Mucosa of descending colon (tissue), 3 donors: ENCODE results near the gene RAB3D. TPM values are rescaled to one million over a fixed set of nuclear protein-coding genes. Genes with fewer than 3 reads are reported as not detected.
"Not testable (repeated sequence)": the region's sequence is repeated elsewhere in the genome, so short reads cannot be mapped to it uniquely, and the experiment has no call there.

Experiments used
- ATAC-seq: fragments of 200-7000 bp; cut with Tn5 transposase; one replicate; pipeline ENCODE4 v1.9.1; 2020; ENCODE audit warnings: mild to moderate bottlenecking, moderate library complexity
- DNase-seq, 3 donors: peaks; one replicate each; pipeline ENCODE4 v3.0.0-alpha.2; 2020
- H3K36me3 ChIP-seq: fragments of 200-600 bp; one replicate; pipeline ENCODE4 v1.8.0; 2021; ENCODE audit warnings: low read depth, mild to moderate bottlenecking
- H3K4me1 ChIP-seq: fragments of 200-600 bp; one replicate; pipeline ENCODE4 v1.8.0; 2021; ENCODE audit warnings: low read depth, mild to moderate bottlenecking
- H3K4me3 ChIP-seq: fragments of 200-600 bp; one replicate; pipeline ENCODE4 v1.8.0; 2021; ENCODE audit warnings: mild to moderate bottlenecking
- H3K9me3 ChIP-seq: fragments of 200-600 bp; one replicate; pipeline ENCODE4 v1.8.0; 2021; ENCODE audit warnings: mild to moderate bottlenecking
- intact Hi-C, 2 donors: fragments of 100-400 bp; cut with DNase I in 1 of 2; cut with micrococcal nuclease in 1 of 2; formaldehyde crosslinking; loops; one replicate each; pipeline versions ENCODE4 v1.11.0 to v1.11.1; 2022; cut with DNase I, micrococcal nuclease
- total RNA-seq, 3 donors: library from RNA; stranded (reverse); fragmentation: NEBNext Ultra II Directional in 2 of 3; extraction: Animal tissue kit (Norgen Biotek cat#: 25700) in 2 of 3; gene quantifications; one replicate each; pipeline versions ENCODE4 v1.2.1 to v1.2.4, GENCODE V29; 2021 to 2023
- TF ChIP-seq, protein P1 (sequence below): fragments of 200-600 bp; IDR thresholded peaks from one replicate; pipeline ENCODE4 v1.8.0; 2022; ENCODE audit warnings: antibody characterized with exemption, mild to moderate bottlenecking
- donor health status: DM: no; HTN: no; CAD: no; lungs with moderate emphysema.
- donor health status: DM: no; HTN: no; CAD: no.
- donor health status: DM: no; HTN: yes; CAD: no.

RAB3D gene
- total RNA-seq, 3 donors from 2014 or later, result 21.0 to 34.9 (median 33.9) TPM

DNA sequence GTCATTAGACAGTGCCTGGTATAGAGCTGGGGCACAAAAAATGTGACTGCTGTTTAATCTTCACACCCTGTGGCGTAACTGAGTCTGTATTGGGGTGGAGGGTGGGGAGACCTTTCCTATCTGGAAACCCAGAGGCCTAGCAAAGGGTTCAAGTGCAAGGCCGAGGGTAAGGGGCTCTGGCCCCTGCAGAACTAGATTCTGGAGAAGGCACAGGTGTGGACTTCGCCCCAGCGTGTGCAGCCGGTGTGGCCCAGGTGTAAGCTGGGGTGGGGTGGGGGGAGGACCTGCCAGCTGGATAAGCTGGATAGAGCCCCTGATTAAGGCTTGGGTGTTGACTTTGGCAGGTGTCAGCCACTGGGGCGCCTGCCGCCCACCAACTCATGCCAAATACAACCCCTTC lies 1.3 kb downstream of the RAB3D start:
- peak in 2 of 3 donors; percentile 52 to 58 for DNase-seq

DNA sequence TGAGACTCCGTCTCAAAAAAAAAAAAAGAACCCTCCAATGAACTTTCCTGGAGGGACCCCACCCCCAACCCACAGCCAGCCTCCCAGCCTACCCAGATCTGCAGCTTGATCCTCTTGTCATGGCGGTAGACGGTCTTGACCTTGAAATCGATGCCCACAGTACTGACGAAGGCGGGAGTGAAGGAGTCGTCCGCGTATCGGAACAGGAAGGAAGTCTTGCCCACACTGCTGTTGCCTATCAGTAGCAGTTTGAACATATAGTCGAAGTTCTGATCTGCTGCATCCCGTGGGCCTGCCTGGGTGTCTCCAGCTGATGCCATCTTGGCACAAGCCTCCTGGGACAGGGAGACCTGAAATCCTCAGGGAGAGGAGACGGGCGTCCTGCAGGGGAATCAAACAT lies 2.4 kb downstream of the RAB3D start:
- Histone ChIP-seq H3K4me1 (peaks cover 16% of the 10 kb centered on the region), H3K4me3 (no peak overlapping the region), H3K9me3 (no peaks in the 10 kb centered on the region), H3K36me3 (no peaks in the 10 kb centered on the region)
- intact Hi-C loops, result no loop called here
- peak in 1 of 3 donors; percentile 37 for DNase-seq
- no peak for ATAC-seq
- TF ChIP-seq, protein P1, sequence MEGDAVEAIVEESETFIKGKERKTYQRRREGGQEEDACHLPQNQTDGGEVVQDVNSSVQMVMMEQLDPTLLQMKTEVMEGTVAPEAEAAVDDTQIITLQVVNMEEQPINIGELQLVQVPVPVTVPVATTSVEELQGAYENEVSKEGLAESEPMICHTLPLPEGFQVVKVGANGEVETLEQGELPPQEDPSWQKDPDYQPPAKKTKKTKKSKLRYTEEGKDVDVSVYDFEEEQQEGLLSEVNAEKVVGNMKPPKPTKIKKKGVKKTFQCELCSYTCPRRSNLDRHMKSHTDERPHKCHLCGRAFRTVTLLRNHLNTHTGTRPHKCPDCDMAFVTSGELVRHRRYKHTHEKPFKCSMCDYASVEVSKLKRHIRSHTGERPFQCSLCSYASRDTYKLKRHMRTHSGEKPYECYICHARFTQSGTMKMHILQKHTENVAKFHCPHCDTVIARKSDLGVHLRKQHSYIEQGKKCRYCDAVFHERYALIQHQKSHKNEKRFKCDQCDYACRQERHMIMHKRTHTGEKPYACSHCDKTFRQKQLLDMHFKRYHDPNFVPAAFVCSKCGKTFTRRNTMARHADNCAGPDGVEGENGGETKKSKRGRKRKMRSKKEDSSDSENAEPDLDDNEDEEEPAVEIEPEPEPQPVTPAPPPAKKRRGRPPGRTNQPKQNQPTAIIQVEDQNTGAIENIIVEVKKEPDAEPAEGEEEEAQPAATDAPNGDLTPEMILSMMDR, result no peak

More for the DNA sequence above, 1.3 kb downstream of the RAB3D start:
- TF ChIP-seq, protein P1, result no peak
- no peaks in the 10 kb centered on the region for H3K9me3 ChIP-seq
- no peaks in the 10 kb centered on the region for H3K36me3 ChIP-seq
- no peak overlapping the region for H3K4me3 ChIP-seq
- intact Hi-C loops, result no loop called here
- H3K4me1 ChIP-seq, result peaks cover 16% of the 10 kb centered on the region
- ATAC-seq, result peak; percentile 45

DNA sequence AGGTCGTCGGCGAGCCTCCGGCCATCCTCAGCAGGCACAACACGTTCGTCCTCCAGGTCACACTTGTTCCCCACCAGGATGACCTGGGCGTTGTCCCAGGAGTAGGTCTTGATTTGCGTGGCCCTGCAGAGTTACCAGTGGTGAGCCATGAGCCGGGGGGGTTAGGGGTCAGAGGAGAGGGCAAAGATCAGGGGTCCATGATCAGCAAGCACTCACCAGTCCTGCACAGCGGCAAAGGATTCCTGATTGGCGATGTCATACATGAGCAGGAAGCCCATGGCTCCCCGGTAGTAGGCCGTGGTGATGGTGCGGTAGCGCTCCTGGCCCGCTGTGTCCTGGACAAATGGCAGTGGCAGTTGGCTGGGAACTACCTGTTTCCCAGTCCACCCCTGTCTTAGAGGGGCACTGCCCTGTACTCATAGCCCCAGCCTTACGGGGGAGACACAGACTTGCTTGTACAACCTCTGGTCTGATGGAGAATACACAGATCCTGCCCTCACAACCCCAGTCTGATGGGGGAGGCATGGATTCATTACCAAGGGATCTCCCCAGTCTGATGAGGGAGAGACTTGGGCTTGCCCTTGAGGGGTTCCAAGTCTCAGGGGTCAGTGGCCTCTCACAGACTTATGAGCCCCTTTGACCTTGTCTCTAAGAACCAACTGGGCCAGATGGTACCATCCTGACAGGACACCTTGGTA lies 3.9 kb downstream of the RAB3D start:
- DNase-seq (peak in 1 of 3 donors; percentile 40), ATAC-seq (no peak)
- H3K9me3 ChIP-seq, result no peaks in the 10 kb centered on the region
- TF ChIP-seq, protein P1, result no peak
- no peak overlapping the region for H3K4me3 ChIP-seq
- intact Hi-C loops, result no loop called here
- H3K4me1 ChIP-seq, result peaks cover 16% of the 10 kb centered on the region
- no peaks in the 10 kb centered on the region for H3K36me3 ChIP-seq

DNA sequence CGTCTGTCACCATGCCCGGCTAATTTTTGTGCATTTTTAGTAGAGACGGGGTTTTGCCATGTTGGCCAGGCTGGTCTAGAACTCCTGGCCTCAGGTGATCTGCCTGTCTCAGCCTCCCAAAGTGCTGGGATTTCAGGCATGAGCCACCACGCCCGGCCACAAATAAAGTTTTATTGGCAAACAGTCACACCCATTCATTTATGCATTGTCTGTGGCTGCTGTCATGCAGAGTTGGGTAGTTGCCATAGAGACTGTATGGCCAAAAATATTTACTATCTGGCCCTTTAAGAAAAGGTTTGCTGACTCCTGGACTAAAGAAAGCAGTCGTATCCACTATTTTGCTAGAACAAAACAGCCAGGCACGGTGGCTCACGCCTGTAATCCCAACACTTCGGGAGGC lies 5.6 kb downstream of the RAB3D start:
- H3K9me3 ChIP-seq, DNase-seq, H3K4me1 ChIP-seq, intact Hi-C loops, H3K36me3 ChIP-seq, H3K4me3 ChIP-seq: not testable (repeated sequence)
- ATAC-seq, result peak; percentile 72

DNA sequence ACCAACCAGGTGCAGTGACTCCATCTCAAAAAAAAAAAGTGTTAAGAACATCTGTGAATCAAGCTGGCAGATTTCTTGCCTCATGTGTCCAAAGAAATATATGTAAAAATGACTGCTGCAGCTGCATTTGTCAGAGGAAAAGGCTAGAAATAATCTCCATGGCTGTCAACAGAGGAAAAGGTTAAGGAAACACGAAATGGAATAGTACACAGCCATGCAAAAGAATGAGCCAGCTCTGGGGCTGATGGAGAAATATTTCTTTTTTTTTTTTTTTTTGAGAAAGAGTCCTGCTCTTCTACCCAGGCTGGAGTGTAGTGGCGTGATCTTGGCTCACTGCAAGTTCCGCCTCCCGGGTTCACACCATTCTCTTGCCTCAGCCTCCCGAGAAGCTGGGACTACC lies 6.6 kb downstream of the RAB3D start:
- DNase-seq (peak in 1 of 3 donors; percentile 25), ATAC-seq (no peak)
- intact Hi-C loops, result no loop called here

DNA sequence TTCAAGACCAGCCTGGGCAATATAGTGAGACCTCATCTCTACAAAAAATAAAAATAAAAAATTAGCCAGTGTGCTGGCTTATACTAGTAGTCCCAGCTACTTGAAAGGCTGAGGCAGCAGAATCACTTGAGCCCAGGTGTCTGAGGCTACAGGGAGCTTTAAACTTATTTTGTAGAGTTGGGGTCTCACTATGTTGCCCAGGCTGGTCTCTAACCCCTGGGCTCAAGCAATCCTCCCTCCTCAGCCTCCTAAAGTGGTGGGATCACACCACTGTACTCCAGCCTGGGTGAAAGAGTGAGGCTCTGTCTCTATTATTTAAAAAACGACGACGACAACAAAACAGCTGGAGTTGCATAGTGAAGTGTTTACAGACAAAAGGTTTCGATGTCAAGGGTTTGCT lies 8.0 kb downstream of the RAB3D start:
- TF ChIP-seq, protein P1, result no peak
- Histone ChIP-seq H3K9me3 (no peaks in the 10 kb centered on the region), H3K4me3 (no peak overlapping the region), H3K4me1 (no peaks in the 10 kb centered on the region), H3K36me3 (no peaks in the 10 kb centered on the region)
- ATAC-seq (no peak), DNase-seq (no peak)
- intact Hi-C loops, result no loop called here

More for the DNA sequence above, 6.6 kb downstream of the RAB3D start:
- H3K36me3 ChIP-seq, result no peaks in the 10 kb centered on the region
- H3K4me1 ChIP-seq, result peaks cover under 1% of the 10 kb centered on the region
- no peaks in the 10 kb centered on the region for H3K9me3 ChIP-seq
- TF ChIP-seq, protein P1, result no peak
- H3K4me3 ChIP-seq, result no peak overlapping the region
